HG03457 (cell line): ENCODE measurements around the gene RUNDC1.
A peak's percentile ranks its signal among the peaks of the same experiment; 100 is the strongest.
"Not testable (repeated sequence)": the region's sequence is repeated elsewhere in the genome, so short reads cannot be mapped to it uniquely, and the experiment has no call there.

Source experiments
- ATAC-seq: cut with Tn5 transposase; IDR thresholded peaks from one replicate; pipeline ENCODE4 v1.9.1; 2021; ENCODE audit warnings: moderate number of reproducible peaks; ENCODE audit not compliant: unreplicated experiment

The RUNDC1 gene

GRCh38 chr17:42980274-42980765 is at the start of gene RUNDC1:
Gene RUNDC1, plus strand, starts transcription at chr17:42980565. Its CDS starts 12 bp downstream, at chr17:42980577.
- peak; percentile 40 for ATAC-seq

DNA sequence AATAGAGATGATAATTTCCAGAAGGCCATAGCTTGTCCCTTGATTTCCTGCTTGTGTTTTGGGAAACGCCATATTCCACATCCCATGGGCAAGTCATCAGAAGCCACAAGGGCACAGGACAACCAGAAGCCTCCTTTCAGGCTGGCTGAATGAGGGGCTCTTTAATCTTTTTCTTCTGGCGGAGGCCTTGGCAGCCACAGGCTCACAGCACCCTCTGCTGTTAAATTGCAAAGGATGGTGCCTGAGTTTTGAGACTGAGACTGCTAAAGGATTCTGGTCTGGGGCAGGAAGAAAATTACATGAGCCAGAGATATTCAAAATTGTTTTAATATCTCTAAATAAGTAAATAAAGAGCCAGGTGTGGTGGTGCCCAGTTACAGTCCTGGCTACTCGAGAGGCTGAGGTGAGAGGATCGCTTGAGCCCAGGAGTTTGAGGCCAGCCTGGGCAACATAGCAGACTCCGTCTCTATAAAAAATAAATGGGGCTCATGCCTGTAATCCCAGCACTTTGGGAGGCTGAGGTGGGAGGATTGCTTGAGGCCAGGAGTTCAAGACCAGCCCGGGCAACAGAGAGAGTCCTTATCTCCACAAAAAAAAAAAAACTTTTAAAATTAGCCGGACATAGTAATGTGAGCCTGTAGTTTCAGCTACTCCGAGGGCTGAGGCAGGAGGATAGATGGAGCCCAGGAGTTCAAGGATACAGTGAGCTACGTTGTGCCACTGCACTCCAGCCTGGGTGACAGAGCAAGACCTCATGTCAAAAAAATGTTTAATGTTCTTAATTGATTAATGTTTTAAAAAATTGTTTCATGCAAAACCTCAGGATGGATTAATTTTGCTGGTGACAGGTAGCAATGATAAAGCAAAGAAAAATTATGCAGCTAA is 42.4 kb upstream of the RUNDC1 start:
- no peak for ATAC-seq

- no peak for ATAC-seq
Observed at GRCh38 chr17:42944211-42944610, 36.2 kb upstream of the RUNDC1 start.

DNA sequence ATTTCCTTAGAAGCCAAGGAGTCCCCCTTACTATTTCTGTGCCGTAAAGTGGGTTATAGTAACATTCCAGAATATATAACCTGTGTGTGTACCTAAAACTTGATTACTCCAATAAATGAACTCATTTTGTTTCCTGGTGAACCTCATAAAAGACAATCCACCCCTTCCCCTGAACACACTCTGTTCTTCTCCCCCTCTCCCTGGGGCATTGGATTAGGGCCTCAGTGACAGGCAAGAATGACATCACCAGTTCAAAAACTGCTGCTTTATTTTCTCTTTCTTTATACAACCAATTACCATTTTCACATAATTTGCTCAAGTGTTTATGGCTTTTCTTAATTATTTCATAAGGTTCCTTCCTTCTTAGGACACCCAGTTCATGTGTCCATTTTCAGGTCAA is 33.6 kb upstream of the RUNDC1 start:
- no peak for ATAC-seq

DNA sequence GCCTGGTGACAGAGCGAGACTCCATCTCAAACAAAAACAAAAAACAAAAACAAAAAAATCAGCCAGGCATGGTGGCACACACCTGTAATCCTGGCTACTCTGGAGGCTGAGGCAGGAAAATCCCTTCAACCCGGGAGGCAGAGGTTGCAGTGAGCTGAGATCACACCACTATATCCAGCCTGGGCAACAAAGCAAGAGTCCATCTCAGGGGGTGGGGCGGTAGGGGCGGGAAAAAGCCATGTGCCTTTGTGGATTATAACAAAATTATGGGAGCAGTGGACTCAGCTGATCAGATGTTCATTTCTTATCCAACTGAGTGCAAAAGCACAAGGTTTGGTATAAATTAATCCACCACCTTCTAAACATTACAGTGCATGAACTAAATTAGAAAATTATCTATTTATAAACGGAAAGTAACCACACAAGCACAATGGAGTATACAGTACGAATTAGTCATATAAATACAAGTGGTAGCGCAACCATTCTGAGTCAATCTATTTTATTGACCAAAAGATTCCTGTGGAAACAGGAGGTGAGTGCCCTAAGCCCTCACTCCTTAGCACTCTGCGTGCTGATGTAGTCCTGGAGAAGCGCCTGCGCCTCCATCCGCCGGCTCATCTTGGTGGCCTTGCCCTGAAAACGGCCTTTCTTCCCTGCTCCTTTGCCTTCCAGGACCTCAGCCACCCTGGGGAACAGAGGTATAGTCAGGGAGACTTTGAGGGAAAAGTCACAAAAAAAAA is 30.2 kb upstream of the RUNDC1 start:
- ATAC-seq: no peak

DNA sequence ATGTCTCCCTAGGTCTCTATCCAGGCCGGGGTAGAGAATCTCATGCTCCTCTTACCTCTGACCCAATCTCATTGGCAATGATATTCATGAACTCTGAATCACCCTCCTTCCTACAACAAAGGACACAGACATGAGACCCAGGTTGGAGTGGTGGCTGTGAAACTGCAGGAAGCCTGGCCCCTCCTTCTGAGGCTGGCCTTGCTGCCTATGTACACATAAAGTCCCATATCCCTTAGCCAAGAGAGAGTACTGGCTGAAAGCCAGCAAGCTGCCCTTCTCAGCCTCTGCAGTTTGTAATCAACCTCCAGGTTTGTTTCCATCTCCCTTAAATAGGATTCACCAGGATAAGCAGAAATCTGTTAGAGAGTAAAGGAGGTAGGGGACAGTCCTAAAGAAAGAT is 26.7 kb upstream of the RUNDC1 start:
- ATAC-seq: no peak

DNA sequence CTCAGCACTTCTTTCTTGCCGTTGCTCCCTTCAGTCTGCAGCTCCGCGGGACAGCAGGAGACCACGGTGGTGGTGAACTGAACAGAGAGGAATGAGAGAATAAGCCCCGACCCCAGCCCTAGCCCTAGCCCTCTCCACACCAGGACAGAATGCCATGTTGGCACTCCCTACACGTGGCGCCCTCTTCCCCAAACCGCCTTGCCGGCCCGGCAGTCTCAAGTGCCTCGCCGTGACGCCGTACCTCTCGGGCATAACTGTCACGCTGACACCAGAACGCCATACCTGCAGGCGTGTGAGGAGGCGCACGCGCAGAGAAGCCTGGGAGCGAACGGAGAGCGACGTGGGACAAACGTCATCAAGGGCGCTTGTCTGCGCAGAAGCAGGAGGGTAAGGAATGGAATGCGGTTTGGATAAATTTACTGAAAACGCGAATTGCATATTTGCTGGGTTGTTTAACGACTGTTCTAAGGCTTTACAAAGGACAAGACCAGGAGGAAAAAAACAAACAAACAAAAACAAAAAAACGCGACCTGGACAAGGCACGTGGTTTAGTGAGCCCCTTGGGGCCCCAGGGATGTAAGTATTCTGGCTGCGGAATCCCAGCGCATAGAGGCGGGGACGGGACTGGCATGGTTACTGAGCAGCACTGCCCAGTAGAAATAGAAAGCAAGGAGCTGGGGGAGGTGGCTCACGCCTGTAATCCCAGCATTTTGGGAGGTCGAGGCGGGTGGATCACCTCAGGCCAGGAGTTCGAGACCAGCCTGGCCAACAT is 16.0 kb upstream of the RUNDC1 start, which contains the start of gene AARSD1:
Gene AARSD1, minus strand, starts transcription at position 294 of the 772 bp plus-strand sequence. Its CDS starts 14 bp downstream, at position 280.
- ATAC-seq: peak; percentile 53

- ATAC-seq: no peak
Observed at GRCh38 chr17:42967925-42968324, 12.4 kb upstream of the RUNDC1 start.

GRCh38 chr17:42969001-42969581 is 11.3 kb upstream of the RUNDC1 start:
- ATAC-seq: no peak

GRCh38 chr17:42971589-42971988 is 8.8 kb upstream of the RUNDC1 start:
- ATAC-seq: no peak

DNA sequence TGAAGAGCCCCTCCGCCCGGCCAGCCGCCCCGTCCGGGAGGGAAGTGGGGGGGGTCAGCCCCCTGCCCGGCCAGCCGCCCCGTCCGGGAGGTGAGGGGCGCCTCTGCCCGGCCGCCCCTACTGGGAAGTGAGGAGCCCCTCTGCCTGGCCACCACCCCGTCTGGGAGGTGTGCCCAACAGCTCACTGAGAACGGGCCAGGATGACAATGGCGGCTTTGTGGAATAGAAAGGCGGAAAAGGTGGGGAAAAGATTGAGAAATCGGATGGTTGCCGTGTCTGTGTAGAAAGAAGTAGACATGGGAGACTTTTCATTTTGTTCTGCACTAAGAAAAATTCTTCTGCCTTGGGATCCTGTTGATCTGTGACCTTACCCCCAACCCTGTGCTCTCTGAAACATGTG is 7.0 kb upstream of the RUNDC1 start:
- ATAC-seq: not testable (repeated sequence)

DNA sequence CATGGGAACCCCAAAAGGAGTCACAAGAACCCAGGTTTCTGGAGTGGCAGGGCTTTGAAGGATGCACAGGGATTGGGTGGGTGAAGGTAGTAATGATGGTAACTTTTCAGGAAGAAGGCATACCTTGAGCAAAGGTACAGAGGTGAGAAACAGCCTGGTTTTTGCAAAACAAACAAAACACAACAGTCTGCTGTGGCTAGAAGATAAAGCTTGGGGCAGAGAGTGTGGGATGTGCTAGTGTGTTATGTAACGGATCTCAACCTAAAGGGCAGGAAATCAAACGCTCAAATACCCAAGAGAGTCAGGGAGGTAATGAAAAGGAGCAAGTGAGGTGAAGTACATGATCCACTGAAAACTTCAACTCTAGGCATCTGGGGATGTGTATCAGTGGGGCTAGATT is 5.1 kb upstream of the RUNDC1 start:
- no peak for ATAC-seq

DNA sequence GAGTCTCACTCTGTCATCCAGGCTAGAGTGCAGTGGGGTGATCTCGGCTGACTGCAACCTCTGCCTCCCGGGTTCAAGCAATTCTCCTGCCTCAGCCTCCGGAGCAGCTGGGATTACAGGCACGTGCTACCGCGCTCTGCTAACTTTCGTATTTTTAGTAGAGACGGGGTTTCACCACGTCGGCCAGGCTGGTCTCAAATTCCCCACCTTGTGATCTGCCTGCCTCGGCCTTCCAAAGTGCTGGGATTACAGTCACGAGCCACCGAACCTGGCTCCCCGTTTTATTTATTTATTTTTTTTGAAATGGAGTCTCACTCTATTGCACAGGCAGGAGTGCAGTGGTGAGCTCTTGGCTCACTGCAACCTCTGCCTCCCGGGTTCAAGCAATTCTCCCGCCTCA is 4.7 kb upstream of the RUNDC1 start:
- ATAC-seq: not testable (repeated sequence)

DNA sequence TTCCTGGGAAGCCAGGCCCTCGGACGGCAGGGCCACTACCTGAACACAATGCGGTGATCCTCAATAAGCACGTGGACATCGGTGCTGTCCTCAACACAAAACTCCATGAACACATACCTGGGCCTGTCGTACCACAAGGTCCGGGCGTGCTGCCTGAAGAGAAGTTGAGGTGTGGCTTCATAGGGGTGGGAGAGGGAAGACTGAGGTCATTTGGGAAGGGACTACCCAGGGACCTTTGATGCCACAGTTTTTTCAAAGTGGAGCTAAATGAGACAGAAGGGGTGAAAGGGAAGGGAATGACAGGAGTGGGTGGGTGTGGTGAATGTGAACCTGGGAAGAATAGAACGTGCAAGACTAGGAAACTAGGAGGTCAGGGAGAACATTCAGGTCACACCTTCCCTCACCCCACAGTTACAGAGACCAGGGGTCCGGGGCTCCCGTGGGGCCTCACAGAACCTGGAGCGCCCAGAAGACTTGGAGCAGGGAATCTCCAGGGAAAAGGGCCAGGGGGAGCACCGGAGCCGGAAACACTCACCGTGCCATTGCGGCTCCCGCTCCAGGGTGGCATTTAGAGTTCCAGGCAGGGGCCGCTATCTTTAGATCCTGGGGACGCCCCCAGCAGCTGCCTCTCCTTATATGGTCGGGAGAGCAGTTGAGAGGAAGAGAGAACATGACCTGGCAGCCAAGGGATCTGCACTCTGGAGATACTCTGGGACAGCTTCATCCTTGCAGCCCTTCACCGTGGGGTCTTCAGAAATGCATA is 673 bp upstream of the RUNDC1 start, which contains the start of gene PTGES3L:
Gene PTGES3L, minus strand, starts transcription at position 570 of the 763 bp plus-strand sequence. Its CDS starts 27 bp downstream, at position 543.
- ATAC-seq: no peak

GRCh38 chr17:42980766-42981397 is 517 bp downstream of the RUNDC1 start:
- peak; percentile 24 for ATAC-seq

- ATAC-seq: no peak
Observed at GRCh38 chr17:42982266-42982665, 1.9 kb downstream of the RUNDC1 start.

DNA sequence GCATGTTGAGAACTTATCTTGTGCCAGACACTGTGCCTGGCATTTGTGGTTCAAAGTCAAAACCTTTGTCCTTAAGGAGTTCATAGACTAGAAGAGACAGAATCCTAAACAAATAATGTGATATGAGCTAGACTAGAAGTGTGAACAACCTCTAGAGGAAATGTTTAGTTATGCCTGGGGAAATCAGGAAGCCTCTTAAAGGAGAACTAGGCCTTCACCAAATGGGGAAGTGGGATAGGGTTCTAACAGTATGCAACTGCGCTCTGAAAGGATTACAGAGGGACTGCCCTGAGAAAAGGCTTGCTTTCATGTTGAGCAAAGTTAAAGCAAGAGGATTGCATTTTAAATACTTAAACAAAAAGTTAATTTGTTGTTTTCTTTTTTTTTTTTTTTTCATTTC is 4.9 kb downstream of the RUNDC1 start:
- ATAC-seq: no peak

DNA sequence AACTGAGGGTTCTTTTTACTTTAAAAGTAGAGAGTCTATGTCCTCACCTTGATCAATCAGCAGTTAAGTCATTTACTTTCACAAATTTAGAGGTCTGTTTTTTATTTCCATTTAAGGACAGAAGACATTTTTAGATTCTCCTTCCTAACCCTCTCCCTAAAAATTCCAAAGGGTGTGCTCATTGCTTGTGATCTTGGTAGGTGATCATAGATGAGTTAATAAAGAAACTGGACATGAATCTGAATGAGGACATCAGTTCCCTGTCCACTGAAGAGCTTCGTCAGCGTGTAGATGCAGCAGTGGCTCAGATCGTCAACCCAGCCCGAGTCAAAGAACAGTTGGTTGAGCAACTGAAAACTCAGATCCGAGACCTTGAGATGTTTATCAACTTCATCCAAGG is 8.8 kb downstream of the RUNDC1 start:
- ATAC-seq: no peak
